GM12892 (cell line): ENCODE data around the gene STK32B.

Experiments used
- DNase-seq: peaks from one replicate; pipeline ENCODE4 v3.0.0; 2011; ENCODE audit not compliant: insufficient read length
- FAIRE-seq: peaks from 2 replicates; lab custom pipeline; 2011; peaks lifted over from hg19 to GRCh38; lab: Jason Lieb, UNC
- POLR2A ChIP-seq: IDR thresholded peaks from 2 replicates; pipeline ENCODE4 v1.6.1; 2011; ENCODE audit warnings: low read depth, low read length, control low read depth
- POLR2AphosphoS5 ChIP-seq: IDR thresholded peaks from 2 replicates; pipeline ENCODE4 v1.6.1; 2011; ENCODE audit warnings: low read depth, low read length, control low read depth
- TAF1 ChIP-seq: IDR thresholded peaks from 2 replicates; pipeline ENCODE4 v1.6.1; 2011; ENCODE audit warnings: low read depth, mild to moderate bottlenecking, control low read depth, low read length, borderline replicate concordance

The STK32B gene

DNA sequence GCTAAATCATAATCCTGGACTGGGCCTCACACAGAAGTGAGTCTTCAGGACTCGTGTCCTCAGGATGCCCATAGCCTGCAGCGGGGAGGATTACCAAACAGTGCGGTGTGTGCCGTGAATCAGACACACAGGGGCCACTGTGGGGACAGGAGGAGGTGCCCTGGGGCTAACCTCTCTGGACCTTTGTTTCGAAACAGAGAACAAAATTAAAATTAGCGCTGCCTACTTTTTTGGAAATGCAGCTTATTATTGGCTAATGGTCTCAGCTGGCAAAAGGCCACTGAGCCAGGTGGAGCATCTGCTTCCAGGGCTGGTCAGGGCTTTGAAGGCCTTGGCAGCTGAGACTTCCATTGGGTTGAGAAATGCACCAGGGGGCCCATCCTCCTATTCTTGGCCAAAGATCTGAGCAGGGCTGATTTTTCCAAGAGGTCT is 420.9 kb downstream of the STK32B start:
- DNase-seq (no peak), FAIRE-seq (no peak)
- TF ChIP-seq TAF1, result no peak
- no peak for TF ChIP-seq POLR2AphosphoS5
- TF ChIP-seq POLR2A, result no peak

DNA sequence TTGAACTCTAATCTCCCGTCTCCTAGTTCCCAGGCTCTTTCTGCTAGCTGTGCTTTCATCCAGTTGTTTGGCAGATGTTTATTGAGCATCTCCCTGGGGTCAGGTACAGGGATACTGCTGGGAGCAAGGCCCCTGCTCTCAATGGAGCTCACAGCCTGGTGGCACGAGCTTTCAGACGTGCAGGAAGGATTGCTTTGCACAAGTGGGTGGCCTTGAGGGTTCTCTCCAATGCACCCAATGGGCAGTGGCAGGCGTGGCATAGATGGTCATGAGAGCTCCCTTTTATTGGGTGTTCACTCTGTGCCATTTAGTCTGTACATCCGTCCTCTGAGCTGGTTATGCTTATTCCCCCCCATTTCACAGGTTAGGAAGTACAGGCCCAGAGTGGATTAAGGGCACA is 421.8 kb downstream of the STK32B start:
- DNase-seq (no peak), FAIRE-seq (no peak)
- no peak for TF ChIP-seq TAF1
- TF ChIP-seq POLR2AphosphoS5, result no peak
- TF ChIP-seq POLR2A, result no peak

DNA sequence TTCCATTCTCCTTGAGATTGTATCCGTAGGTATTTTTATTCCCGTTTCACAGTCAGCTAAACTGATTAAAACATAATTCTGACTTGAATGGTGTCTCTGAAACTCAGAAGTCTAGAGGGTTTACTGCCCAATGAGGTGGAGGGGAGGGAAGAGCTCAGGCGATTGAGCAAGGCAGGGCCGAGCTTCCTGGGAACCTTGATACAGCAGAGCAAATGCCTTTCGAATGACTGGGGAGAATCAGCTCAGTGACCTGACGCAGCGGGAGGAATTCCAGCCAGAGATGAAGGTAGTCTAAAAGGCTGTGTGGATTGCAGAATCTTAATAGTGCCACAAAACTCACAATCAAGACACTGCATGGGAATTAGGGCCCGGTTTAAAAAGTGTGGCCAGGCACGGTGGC is 423.5 kb downstream of the STK32B start:
- FAIRE-seq (no peak), DNase-seq (no peak)
- TF ChIP-seq TAF1 (no peak), POLR2AphosphoS5 (no peak), POLR2A (no peak)

GRCh38 chr4:5477613-5478012 is 426.3 kb downstream of the STK32B start:
- TF ChIP-seq TAF1 (no peak), POLR2AphosphoS5 (no peak), POLR2A (no peak)
- no peak for FAIRE-seq
- no peak for DNase-seq

- DNase-seq (no peak), FAIRE-seq (no peak)
- no peak for TF ChIP-seq TAF1
- TF ChIP-seq POLR2A, result no peak
- no peak for TF ChIP-seq POLR2AphosphoS5
Observed at GRCh38 chr4:5478169-5478568, 426.9 kb downstream of the STK32B start.

DNA sequence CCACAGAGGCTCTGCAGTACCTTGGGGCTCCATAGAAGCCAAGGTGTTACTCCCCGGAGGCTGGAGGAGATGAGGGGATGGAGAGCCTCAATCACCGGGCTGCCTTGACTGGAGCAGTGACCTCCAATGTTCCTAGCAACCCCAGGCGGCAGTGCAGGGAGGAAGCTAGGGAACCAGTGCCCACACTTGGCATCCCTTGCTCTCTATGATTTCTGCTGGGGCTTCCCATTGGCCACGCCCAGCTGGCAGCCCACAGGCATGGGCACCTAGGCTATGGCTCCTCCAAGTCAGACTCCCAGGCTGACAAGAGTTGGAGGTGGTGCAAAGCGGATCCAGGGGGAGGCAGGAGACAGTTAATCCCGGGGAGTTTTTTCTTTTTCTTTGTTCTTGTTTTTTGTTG is 427.4 kb downstream of the STK32B start:
- no peak for TF ChIP-seq TAF1
- TF ChIP-seq POLR2AphosphoS5, result no peak
- no peak for TF ChIP-seq POLR2A
- FAIRE-seq (no peak), DNase-seq (no peak)

DNA sequence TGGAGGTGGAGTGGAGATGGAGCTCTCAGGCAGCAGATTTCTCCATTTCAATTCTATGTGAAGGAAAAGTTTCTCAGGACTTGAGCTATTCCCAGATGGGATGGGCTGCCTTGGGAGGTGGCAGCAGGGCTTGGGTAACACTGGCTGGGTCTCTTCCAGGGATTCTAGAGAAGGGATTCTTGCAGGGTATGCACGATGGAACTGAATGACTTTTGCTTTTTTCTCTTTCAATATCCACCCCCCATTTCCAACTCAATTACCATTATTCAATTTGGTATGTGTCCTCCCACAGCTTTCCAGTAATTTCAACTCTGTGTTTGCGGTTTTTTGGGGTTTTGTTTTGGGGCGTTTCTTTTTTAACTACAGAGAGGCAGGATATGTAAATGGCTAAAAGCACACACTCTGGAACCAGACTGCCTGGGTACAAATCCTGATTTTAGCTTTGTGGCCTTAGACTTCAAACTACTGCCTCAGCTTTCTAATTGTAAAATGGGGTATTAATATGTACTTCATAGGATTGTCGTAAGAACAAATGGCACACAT is 428.3 kb downstream of the STK32B start:
- TF ChIP-seq TAF1 (no peak), POLR2AphosphoS5 (no peak), POLR2A (no peak)
- DNase-seq (no peak), FAIRE-seq (no peak)

DNA sequence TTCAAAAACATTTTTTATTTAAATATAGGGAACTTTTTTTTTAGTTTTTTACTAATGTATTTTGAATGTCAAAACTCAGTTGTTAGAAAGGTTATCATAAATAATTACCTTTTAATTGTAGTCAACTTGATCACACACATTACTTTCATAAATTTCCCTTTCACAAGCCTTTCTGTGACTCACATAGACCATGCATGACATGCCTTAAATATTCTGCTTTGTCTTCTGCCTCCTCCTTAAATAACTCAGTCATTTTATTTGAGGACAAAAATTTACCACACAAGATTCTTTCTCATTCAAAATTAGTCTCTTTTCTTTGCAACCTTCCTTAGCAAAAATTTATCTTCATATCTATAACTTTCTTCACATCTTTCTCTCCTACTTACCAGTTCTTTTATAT is 437.1 kb downstream of the STK32B start:
- DNase-seq (no peak), FAIRE-seq (no peak)
- TF ChIP-seq POLR2AphosphoS5, result no peak
- no peak for TF ChIP-seq TAF1
- TF ChIP-seq POLR2A, result no peak

GRCh38 chr4:5489260-5489659 is 438.0 kb downstream of the STK32B start:
- TF ChIP-seq POLR2A, result no peak
- no peak for TF ChIP-seq POLR2AphosphoS5
- no peak for TF ChIP-seq TAF1
- FAIRE-seq, result no peak
- no peak for DNase-seq

- no peak for TF ChIP-seq POLR2AphosphoS5
- TF ChIP-seq POLR2A, result no peak
- no peak for TF ChIP-seq TAF1
- FAIRE-seq (no peak), DNase-seq (no peak)
Observed at GRCh38 chr4:5497489-5497888, 446.2 kb downstream of the STK32B start.

DNA sequence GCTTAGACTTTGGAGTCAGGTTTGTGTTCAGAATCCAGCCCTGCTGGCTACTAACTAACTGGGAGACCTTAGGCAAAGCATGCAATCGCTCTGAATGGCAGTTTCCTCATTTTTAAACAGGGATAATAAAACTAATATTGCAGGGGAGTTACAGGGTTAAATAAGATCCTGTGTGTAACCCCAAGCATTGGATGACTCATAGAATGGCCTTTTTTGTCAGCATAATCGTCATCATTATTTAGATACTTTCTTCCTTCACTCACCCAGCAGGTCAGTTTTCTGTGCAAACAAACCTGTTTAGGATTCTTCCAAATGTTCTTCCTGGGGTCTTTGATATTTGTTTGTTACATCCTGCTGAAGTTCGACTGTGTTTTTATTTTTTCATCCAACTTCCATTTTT is 448.9 kb downstream of the STK32B start:
- FAIRE-seq, result no peak
- TF ChIP-seq POLR2AphosphoS5 (no peak), TAF1 (no peak), POLR2A (no peak)
- DNase-seq, result no peak

GRCh38 chr4:5503336-5503936 is 452.2 kb downstream of the STK32B start:
- TF ChIP-seq POLR2AphosphoS5 (no peak), POLR2A (no peak), TAF1 (no peak)
- no peak for DNase-seq
- FAIRE-seq, result no peak
